Activated T-cell treated with anti-CD3 and anti-CD28 coated beads for 24 hours (primary cell): ENCODE measurements around the gene PDLIM1.

Experiments used
- DNase-seq: peaks from one replicate; pipeline ENCODE4 v3.0.0-alpha.2; 2020; ENCODE audit warnings: low read depth

Gene PDLIM1

DNA sequence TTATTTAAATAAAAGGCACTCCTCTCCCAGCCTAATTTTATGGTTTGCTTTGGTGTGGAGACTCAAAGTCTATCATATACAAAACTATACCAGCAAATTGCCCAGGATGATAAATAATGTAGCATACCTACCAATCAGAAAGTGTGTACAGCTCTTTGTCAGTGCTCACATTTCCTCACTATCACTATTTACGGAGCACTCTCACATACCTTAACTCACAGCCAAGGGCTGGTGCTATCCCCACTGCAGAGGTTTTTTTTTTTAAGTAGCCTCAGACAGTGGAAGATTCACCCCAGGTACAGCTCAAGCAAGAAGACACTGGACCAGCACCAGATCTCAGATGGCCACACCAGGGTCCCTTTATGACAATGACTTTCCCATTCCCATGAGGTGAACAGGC is 2.5 kb downstream of the PDLIM1 start:
- no peak for DNase-seq

GRCh38 chr10:95287281-95287680 is 3.5 kb downstream of the PDLIM1 start:
- DNase-seq: no peak

GRCh38 chr10:95286707-95287106 is 4.1 kb downstream of the PDLIM1 start:
- no peak for DNase-seq

- DNase-seq: no peak
Observed at GRCh38 chr10:95285556-95285955, 5.2 kb downstream of the PDLIM1 start.

DNA sequence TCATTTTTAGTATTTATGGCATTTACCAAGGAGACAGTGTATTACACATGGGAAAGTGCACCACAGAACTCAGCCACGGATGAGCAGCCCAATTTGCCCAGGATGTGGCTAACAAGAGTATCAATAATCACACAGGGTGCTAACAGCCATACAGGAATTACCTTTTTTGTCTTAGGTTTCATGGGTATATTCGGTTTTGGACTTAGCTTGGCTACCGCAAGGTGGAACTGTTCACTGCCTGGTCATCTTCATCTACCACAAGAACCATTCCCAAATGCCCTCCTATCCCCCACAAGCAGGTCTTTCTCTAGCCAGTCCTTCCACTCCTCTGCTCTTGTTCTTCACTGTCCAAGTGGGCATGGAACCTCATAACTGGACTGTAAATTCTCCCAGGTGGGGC is 6.0 kb downstream of the PDLIM1 start:
- DNase-seq: no peak

DNA sequence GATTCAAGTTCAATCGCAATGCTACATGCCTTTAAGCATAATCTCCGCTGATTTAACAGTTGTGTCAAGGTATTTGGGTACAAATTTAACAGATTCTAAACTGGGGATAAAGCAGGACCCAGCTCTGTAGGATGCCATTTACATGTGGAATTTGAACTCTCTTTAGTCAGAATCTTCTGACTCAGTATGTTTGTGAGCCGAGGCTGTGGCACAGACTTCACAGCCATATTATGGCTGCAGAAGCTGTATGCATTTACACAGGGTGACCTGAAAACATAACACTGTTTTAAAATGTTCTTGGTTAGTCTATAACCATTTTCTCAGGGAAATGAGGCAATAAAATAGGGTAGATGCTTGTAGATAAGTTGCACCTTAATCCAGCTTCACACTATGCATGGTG is 8.7 kb downstream of the PDLIM1 start:
- no peak for DNase-seq

DNA sequence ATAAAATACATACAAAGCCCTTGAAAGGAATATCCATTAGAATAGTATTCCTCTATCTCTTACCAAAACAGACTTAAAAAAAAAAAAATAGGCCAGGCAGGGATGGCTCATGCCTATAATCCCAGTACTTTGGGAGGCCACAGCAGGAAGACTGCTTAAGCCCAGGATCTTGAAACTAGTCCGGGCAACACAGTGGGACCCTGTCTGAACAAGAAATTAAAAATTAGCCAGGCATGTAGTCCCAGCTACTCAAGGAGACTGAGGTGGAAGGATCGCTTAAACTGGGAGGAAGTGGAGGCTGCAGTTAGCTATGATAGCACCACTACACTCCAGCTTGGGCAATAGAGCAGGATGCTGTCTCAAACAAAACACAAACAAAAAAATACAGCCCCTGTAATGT is 9.6 kb downstream of the PDLIM1 start:
- DNase-seq: no peak

DNA sequence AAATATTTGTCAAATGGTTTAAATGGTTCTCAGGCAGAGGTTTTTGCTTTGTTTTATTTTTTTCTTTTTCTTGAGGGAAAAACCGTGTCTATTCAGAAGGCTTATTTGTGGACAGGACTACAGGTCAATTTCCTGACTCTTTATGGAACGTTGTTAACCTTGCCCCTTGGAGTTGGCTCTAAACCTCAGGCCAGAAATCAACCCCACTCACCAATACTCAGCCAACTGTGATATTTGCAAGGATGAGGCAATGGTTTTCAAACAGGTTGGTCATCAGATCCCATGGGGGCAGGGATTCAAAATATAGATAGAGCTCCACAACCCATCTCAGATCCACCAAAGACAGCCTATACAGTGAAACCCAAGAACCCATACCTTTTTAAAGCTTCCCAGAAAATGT is 10.2 kb downstream of the PDLIM1 start:
- no peak for DNase-seq

DNA sequence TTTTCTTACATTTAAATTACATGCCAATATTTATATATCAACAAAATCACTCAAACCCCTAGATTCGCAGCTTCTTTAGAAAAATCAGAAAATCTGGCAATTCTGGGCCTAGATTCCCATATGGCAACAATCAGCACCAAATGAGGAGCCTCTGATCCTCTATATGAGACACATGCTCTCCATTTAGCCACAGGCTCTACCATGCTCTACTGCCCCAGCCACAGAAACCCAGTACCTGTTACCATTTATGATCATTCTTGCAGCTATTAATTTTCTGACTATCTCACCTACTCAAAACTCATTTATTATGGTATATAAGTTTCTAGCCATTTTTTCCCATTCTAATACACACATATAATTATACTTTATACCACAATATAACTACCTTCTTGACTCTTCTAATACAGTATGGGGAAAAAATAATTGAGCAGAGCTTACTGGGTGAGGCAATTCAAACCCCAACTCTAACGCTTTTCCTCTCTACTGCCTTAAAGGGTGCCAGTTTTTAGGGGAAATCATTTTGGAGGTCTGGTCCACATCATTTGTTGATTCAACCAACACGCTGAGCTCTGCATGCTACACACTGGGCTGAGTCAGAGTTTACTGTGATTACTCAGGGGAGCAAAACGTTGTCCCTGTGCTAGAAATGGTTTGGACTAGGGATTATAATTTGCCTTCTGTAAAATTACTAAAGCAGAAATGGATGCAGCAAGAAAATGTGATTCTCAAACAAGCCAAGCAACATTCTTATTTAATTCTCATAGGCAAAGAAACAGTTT is 11.6 kb downstream of the PDLIM1 start:
- DNase-seq: no peak

DNA sequence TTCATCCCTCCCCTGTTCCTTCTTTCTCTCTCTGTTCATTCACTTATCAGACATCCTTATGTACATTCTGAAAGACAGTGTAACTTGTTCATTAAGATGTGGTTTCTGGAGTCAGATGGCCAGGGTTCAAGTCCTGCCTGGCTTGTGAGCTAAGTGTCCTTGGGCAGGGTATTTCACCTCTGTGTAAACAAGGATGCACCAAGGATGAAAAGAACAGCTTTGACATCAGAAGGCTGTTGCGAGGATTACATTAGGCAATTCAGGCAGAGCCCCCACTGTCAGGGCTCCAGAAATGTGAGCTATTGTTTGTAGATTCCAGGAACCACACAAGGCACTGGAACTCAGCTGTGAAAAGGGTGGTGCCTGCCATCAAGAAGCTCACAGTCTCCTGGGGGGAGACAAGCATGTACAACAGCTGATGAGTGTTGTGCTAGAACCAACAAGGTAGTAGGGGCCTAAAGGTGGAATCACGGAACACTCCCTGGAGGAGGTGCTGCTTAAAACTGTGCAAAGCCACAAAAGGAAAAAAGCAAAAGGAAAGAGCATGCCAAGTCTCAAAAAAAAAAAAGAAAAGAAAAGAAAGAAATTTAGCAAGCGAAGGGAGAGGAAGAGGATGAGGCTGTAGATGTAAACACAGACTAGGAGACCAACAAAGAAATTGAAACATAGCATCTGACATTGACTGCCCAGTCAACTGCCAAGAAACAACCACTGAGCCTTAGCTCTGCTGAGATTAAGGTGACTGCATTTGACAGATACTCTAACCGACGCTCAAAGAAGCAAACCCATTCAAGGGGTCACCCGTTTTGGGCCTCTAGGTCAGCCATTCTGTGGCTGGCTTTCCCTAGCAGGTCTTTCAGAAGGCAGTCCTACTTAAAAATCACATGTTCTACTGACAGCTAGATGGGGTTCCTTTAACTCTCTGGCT is 12.5 kb downstream of the PDLIM1 start:
- DNase-seq: no peak

DNA sequence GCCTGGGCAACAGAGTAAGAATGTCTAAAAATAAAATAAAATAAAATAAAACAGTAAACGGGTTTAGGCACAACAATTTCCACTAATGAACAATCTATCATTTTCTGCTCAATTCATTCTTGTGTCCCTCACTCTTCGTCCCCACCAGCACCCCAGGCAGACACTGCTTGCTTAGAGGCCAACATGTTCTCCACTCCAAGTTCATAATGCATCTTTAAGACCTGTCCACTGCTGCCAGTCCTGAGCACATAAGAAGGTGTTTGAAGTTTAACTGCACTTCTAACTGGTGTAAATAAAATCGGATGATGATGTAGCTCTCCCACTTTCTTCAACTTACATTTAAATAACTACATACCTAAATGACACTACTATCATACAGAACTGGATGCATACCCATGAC is 13.2 kb downstream of the PDLIM1 start:
- no peak for DNase-seq

DNA sequence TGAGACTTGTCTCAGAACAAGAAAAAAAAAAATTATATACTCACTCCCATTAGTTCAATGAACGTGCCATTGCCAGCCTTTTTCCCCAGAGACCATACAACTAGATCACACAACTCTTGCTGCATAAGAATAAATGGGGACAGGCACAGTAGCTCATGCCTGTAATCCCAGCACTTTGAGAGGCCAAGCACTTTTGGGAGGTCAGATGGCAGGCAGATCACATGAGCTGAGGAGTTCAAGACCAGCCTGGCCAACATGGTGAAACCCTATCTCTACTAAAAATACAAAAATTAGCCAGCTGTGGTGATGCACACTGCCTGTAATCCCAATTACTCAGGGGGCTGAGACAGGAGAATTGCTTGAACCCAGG is 13.6 kb downstream of the PDLIM1 start:
- no peak for DNase-seq

- no peak for DNase-seq
Observed at GRCh38 chr10:95276367-95277200, 14.2 kb downstream of the PDLIM1 start.

DNA sequence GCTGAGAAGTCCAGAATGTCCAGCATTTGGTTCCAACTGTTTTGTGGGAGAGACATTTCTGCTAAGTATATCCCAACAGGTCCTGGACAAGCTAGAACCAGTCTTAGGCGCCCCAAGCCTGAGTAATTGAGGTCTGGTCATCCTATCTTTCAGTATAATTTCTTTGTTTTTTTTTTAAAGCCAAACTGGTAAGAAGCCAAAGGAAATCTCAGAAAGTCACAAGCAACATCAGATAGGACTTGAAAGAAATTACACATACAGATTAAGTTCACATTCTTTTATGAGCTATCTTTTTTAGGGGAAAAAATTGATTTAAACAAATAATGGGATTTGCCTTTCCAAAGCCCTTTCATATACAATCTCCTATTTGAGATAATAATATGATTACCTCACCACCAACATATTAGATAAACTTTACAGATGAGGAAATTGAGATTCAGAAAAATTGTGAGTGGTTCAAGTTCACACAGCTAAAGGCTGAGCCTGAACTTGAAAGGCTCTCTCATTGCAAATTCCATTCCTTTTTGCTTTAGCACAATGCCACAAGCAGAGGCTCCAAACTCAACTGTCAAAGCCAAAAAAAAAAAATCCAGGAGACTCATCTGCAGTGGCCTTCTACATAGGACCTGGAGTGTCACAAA is 15.0 kb downstream of the PDLIM1 start:
- DNase-seq: no peak

DNA sequence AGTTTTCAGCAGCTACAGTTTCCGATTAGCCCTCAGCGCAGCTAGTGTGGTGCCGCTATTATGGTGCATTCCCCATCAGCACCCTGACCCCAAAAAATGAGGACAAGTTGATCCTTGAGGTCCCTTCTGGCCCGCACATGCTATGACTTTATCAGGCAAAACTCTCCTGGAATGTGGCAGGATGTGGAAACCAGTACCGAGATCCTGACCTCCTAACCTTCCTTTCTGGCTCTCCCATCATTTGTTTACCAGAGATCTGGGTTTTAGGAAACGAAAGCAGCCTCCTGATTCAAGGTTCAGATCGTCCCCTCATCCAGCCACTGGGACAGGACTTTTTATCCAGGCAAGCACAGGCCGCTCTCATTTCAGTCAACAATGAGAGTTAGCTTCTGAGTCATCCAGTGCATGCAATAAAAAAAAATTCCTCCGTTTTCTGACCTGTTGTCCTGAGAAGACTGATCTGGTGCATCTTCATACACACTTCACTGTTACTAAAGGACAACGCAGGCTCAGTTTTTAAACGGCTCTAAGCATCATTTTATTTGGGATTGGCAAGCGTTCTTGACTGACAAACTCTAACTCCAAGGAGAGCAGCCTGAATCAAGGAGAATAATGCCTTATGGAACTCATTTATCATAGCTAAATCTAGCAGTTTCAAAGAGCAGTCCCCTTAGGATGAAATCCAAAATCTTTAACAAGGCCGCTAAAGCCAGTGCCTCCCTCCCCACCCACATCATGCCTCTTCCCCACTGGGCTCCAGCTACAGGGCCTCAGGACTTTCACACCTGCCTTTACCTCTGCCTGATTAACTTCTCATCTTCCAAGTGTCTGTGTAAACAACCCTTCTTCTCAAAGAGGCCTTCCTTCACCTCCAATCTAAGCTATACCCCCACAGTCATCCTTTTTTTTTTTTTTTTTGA is 17.1 kb downstream of the PDLIM1 start:
- no peak for DNase-seq

DNA sequence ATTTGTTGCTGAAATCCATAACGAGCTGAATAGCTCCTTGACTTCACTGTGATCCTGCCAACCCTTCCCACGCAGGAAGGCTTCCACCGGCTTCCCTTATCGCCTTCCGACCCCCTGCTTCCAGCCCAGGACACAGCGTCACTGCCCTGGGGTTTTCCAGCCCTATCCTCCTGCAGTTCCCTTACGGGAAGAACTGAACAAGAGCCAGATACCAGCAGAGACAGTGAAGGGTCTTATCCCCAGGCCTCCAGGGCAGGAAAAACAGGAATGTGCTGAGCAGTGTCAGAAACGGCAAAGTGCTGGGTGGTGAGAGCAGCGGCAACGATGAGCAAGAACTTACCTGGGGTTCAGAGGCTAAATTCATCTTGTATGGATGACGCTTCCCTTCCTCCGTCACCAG is 22.4 kb downstream of the PDLIM1 start:
- no peak for DNase-seq

DNA sequence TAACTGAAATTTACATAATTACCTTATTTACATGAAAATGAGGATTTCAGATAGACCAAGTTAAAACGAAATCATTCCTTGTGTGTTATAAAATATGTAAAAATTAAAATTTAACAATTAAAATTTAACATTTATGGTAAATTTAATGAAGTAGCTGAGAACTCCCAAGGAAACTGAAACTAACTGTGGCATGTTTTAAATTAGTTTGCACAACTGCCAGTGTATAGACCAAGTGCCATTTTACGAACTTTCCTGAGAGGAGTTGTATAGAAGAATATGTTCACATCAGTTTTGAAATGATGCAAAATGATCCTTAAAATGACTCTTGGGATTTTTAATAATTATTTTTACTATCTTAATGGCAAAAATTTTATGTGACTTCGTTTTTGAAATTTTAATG is 23.6 kb downstream of the PDLIM1 start:
- no peak for DNase-seq

- no peak for DNase-seq
Observed at GRCh38 chr10:95266674-95267095, 24.1 kb downstream of the PDLIM1 start.

DNA sequence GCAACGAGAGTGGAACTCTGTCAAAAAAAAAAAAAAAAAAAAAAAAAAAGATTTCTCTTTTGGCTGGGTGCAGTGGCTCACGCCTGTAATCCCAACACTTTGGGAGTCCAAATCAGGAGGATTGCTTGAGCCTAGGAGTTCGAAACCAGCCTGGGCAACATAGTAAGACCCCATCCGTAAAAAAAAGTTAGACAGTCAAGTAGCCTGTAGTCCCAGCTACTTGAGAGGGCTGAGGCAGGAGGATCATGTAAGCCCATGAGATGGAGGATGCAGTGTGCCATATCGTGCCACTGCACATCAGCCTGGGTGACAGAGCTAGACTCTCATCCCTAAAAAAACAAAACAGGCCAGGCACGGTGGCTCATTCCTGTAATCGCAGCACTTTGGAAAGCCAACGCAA is 25.2 kb downstream of the PDLIM1 start:
- DNase-seq: no peak

- no peak for DNase-seq
Observed at GRCh38 chr10:95264227-95265051, 26.4 kb downstream of the PDLIM1 start.
